ENCODE measurements around the gene PAOX.

PAOX gene

DNA sequence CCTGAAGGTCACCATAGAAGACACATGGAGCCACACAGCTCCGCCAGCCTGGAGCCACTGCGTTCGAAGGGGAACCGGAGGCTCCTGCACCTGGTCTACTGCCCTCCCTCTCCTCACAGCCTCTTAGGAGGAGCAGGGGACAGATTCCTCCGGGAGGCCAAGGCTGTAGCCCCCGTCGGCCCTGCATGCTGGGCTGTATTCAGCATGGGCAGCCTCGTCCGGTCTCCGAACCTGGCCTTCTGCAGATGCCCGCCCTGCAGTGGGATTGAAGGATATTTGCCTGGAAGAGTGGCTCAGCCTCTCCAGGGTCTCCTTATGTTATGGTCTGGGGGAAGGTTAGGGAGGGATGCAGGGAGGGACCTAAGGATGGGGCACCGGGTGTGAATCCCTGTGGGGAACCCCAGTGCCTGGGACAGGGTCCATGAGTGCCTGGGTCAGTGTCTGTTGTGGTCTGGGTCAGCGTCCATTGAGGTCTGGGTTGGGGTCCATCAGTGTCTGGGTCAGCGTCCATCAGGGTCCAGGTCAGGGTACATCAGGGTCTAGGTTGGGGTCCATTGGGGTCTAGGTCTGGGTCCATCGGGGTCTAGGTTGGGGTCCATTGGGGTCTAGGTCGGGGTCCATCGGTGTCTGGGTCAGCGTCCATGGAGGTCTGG lies 61.7 kb downstream of the PAOX start:
- H3K4me3 ChIP-seq (ENCODE audit: low read depth, low read length) = no peak overlapping the region
- TF ChIP-seq, protein P1, sequence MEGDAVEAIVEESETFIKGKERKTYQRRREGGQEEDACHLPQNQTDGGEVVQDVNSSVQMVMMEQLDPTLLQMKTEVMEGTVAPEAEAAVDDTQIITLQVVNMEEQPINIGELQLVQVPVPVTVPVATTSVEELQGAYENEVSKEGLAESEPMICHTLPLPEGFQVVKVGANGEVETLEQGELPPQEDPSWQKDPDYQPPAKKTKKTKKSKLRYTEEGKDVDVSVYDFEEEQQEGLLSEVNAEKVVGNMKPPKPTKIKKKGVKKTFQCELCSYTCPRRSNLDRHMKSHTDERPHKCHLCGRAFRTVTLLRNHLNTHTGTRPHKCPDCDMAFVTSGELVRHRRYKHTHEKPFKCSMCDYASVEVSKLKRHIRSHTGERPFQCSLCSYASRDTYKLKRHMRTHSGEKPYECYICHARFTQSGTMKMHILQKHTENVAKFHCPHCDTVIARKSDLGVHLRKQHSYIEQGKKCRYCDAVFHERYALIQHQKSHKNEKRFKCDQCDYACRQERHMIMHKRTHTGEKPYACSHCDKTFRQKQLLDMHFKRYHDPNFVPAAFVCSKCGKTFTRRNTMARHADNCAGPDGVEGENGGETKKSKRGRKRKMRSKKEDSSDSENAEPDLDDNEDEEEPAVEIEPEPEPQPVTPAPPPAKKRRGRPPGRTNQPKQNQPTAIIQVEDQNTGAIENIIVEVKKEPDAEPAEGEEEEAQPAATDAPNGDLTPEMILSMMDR (IDR thresholded peaks at IDR 0.05; ENCODE audit: borderline replicate concordance, insufficient read depth, low read depth, low read length) = no peak

All from GM12875 (cell line).